ENCODE data around the gene CYTH4. TPM values are rescaled to one million over a fixed set of nuclear protein-coding genes. Genes with fewer than 3 reads are reported as not detected.

The CYTH4 gene
- total and polyA plus RNA-seq, 2 donors (not counting 3 experiments of a cell fraction or from before 2014, with no cell fraction given): 0.06 TPM; not detected in 1

DNA sequence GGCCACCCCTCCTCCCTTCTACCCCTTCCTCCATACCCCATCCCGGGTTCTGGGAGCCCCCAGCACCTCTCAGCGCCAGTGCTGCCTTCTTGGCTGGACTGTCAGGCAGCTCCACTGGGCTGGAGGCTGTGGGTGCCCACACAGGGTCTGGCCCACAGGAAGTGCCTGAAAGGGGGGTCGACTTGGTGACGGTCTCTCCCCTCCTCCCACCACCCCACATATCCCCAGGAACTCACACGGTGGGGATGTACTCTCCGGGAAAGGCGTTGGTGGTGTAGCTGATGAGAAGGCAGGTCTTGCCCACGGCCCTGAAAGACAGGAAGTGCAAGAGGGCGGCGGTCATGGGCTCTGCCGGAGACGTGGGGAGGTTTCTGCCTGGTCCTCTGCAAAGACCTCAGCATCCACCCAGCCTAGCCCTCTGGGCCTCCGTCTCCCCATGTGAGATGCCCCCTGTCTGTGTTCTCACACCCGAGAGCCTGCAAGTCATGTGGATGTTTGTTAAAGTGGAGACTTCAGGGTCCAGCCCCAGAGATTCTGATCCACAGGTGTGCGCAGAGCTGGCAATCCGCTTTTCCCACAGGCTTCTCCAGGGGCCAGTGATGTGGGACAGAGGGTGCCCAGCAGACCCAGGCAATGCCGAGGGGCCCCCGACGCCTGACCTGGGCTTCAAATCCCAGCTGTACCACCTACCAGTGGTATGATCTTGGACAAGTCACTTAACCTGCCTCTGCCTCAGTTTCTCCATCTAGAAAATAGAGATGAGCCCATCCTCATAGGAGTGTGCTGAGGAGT, 40.8 kb upstream of the CYTH4 start:
- Histone ChIP-seq H3K36me3 (ENCODE audit: control insufficient read depth in 2 of 2, extremely low read depth in 1 of 2, insufficient read depth in 2 of 2, low read length in 2 of 2) (peaks cover 0 to 2% of the 10 kb centered on the region in 2 experiments), H3K9me1 (replicated peaks; ENCODE audit: control insufficient read depth, extremely low read depth, insufficient read depth, low read length) (no peaks in the 10 kb centered on the region), H4K20me1 (replicated peaks; ENCODE audit: control insufficient read depth, extremely low read depth, insufficient read depth, low read length) (no peaks in the 10 kb centered on the region), H3K9ac (replicated peaks; ENCODE audit: extremely low read depth, insufficient read depth, low read length) (no peak overlapping the region), H3K4me1 (ENCODE audit: control insufficient read depth, extremely low read depth, insufficient read depth, low read length) (peaks cover 39% of the 10 kb centered on the region), H3K27me3 (ENCODE audit: control insufficient read depth in 2 of 2, insufficient read depth in 2 of 2, low read length in 2 of 2) (no peaks in the 10 kb centered on the region), H2AFZ (ENCODE audit: low read depth, low read length) (no peak overlapping the region), H3K4me2 (ENCODE audit: insufficient read depth, low read length) (peak overlapping the region; percentile 43), H3K4me3 (replicated peaks in 1 of 3; ENCODE audit: insufficient read depth in 1 of 3, low read depth in 1 of 3, low read length in 3 of 3) (no peak overlapping the region), H3K9me3 (replicated peaks; ENCODE audit: control insufficient read depth, insufficient read depth, low read length) (no peaks in the 10 kb centered on the region), H3K79me2 (ENCODE audit: control insufficient read depth, insufficient read depth, low read length) (peaks cover 11% of the 10 kb centered on the region), H3K27ac (ENCODE audit: insufficient read depth, low read depth, low read length) (peak overlapping the region; percentile 44)
- CTCF ChIA-PET: interaction anchor here (1.0 to 5.8 kb wide), 7 partner anchors 11 to 90 kb away, joined by 3 to 83 read pairs (median 10); no protein-coding TSS in a partner anchor
- no TSS peak for BruUV-seq (replicated peaks)
- TF ChIP-seq POLR2A (IDR thresholded peaks at IDR 0.05; ENCODE audit: low read depth, low read length) (no peak), EZH2 (IDR thresholded peaks at IDR 0.05; ENCODE audit: borderline replicate concordance, low read depth, low read length, severe bottlenecking) (no peak), FOS (IDR thresholded peaks at IDR 0.05; ENCODE audit: borderline replicate concordance, insufficient read depth, low read length) (no peak), MYC (IDR thresholded peaks at IDR 0.05; ENCODE audit: low read depth, low read length) (no peak), GATA2 (IDR thresholded peaks at IDR 0.05; ENCODE audit: insufficient read depth, insufficient read length, low read depth, low read length) (no peak), POLR2AphosphoS5 (IDR thresholded peaks at IDR 0.05; ENCODE audit: insufficient read depth, low read depth, low read length) (no peak)
- FAIRE-seq (no peak), DNase-seq (ENCODE audit: low read depth, low spot score) (no peak)
- intact Hi-C loops (cut with micrococcal nuclease): no loop called here
- dilution Hi-C loops (cut with MboI; ENCODE audit: extremely low pct_ligation_motif_present, low sequenced_read_pairs): no loop called here
- POLR2A ChIA-PET: interaction anchor here (0.6 kb wide), 1 partner anchor 151 kb away, joined by 4 read pairs; no protein-coding TSS in a partner anchor

Measured in endothelial cell of umbilical vein (primary cell).